ENCODE results near the gene OCLN. TPM values are rescaled to one million over a fixed set of nuclear protein-coding genes. Genes with fewer than 3 reads are reported as not detected.
"Not testable (repeated sequence)": the region's sequence is repeated elsewhere in the genome, so short reads cannot be mapped to it uniquely, and the experiment has no call there.

Gene OCLN
- total RNA-seq, 1 donor from 2014 or later: 76.9 TPM

GRCh38 chr5:69530561-69531405 is 38.2 kb downstream of the OCLN start:
- DNase-seq (ENCODE audit: low read depth): no peak
- peak; percentile 7 for FAIRE-seq

DNA sequence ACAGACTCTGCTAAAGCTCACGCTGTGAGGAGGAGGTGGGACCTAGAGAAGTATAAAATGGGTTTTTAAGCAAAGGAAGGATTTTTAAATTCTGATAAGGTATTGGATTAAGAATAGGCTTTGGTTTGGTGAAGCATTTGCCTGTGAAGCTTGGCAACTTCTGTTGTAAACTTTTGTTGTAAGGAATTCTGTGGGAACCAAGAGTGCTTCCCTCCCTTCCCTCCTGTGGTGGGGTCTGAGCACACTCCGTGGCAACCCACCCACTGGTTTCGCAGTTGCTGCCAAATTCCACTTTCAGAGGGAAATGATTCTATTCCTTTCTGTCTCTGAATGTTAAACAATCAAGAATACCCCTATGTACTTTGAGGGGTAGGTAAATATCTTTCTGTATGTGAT is 38.8 kb downstream of the OCLN start:
- FAIRE-seq: no peak

More at GRCh38 chr5:69530561-69531405, 38.2 kb downstream of the OCLN start:
- H3K27me3 ChIP-seq (ENCODE audit: control insufficient read depth, insufficient read depth, low read length): no peaks in the 10 kb centered on the region
- no peaks in the 10 kb centered on the region for H3K36me3 ChIP-seq (ENCODE audit: control insufficient read depth, insufficient read depth, low read length)
- no peak for TF ChIP-seq CTCF (IDR thresholded peaks at IDR 0.05; ENCODE audit: insufficient read depth, low read length, severe bottlenecking)
- no peak overlapping the region for H3K4me3 ChIP-seq (ENCODE audit: low read depth, low read length)

GRCh38 chr5:69537911-69538310 is 45.3 kb downstream of the OCLN start:
- H3K4me3 ChIP-seq (ENCODE audit: low read depth, low read length); FAIRE-seq; H3K27me3 ChIP-seq (ENCODE audit: control insufficient read depth, insufficient read depth, low read length); H3K36me3 ChIP-seq (ENCODE audit: control insufficient read depth, insufficient read depth, low read length); DNase-seq (ENCODE audit: low read depth): not testable (repeated sequence)

More for the DNA sequence above, 38.8 kb downstream of the OCLN start:
- H3K36me3 ChIP-seq (ENCODE audit: control insufficient read depth, insufficient read depth, low read length): no peaks in the 10 kb centered on the region
- no peak overlapping the region for H3K4me3 ChIP-seq (ENCODE audit: low read depth, low read length)
- no peak for TF ChIP-seq CTCF (IDR thresholded peaks at IDR 0.05; ENCODE audit: insufficient read depth, low read length, severe bottlenecking)
- no peaks in the 10 kb centered on the region for H3K27me3 ChIP-seq (ENCODE audit: control insufficient read depth, insufficient read depth, low read length)
- DNase-seq (ENCODE audit: low read depth): no peak

DNA sequence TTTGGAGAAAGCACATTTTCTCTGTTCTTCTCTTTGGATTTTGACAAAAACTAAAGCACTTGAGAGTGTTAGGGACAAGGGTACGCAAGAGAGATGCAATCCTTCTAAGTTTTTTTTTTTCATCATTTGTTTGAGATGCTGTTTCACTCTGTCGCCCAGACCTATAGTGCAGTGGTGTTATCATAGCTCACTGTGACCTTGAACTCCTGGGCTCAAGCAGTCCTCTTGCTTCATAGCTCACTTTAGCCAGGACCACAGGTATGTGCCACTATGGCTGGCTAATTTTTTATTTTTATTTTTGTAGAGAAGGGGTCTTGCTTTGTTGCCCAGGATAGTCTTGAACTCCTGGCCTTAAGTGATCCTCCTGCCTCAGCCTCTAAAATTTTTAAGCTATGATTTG is 46.1 kb downstream of the OCLN start:
- H3K27me3 ChIP-seq (ENCODE audit: control insufficient read depth, insufficient read depth, low read length); H3K36me3 ChIP-seq (ENCODE audit: control insufficient read depth, insufficient read depth, low read length); DNase-seq (ENCODE audit: low read depth); FAIRE-seq; H3K4me3 ChIP-seq (ENCODE audit: low read depth, low read length): not testable (repeated sequence)

DNA sequence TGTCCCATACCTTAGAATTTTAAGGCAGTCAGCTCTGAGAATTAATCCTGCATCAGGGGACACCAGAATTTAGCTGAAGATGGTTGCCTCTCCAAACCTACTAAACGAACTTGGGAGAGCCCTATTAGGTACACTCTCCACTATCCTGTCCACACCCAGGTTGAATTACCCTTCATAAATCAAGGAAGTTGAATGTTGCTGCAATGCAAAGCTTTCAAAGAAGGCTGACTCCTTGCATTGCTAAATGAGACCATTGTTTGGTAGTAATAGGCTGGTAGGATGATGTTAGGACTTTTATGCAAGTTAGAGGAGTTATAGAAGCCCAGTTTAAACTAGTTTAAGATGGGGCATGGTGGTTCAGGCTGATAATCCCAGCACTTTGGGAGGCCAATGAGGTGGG is 48.8 kb downstream of the OCLN start:
- H3K4me3 ChIP-seq (ENCODE audit: low read depth, low read length); H3K36me3 ChIP-seq (ENCODE audit: control insufficient read depth, insufficient read depth, low read length); DNase-seq (ENCODE audit: low read depth); H3K27me3 ChIP-seq (ENCODE audit: control insufficient read depth, insufficient read depth, low read length): not testable (repeated sequence)
- peak; percentile 94 for FAIRE-seq

GRCh38 chr5:69542838-69543618 is 50.4 kb downstream of the OCLN start:
- FAIRE-seq: not testable (repeated sequence)

DNA sequence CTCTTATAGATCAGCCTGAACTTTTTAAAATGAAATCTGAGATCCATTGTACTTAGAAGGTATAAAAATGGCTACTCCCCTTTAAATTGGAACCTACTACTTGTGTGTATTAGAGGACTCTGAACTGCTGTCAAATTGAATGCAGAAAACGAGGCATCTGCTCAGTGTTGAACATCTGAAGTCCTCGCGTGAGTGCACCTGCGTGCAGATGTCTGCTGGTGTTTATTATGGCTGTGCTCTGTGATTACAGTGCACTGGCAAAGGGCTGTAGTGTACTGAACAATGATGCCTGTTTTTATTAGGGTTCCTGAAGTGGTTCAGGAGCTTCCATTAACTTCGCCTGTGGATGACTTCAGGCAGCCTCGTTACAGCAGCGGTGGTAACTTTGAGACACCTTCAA is 52.0 kb downstream of the OCLN start:
- FAIRE-seq; H3K27me3 ChIP-seq (ENCODE audit: control insufficient read depth, insufficient read depth, low read length); H3K4me3 ChIP-seq (ENCODE audit: low read depth, low read length); H3K36me3 ChIP-seq (ENCODE audit: control insufficient read depth, insufficient read depth, low read length); DNase-seq (ENCODE audit: low read depth): not testable (repeated sequence)

More at GRCh38 chr5:69542838-69543618, 50.4 kb downstream of the OCLN start:
- not testable (repeated sequence) for H3K27me3 ChIP-seq (ENCODE audit: control insufficient read depth, insufficient read depth, low read length); H3K4me3 ChIP-seq (ENCODE audit: low read depth, low read length); DNase-seq (ENCODE audit: low read depth); H3K36me3 ChIP-seq (ENCODE audit: control insufficient read depth, insufficient read depth, low read length)

DNA sequence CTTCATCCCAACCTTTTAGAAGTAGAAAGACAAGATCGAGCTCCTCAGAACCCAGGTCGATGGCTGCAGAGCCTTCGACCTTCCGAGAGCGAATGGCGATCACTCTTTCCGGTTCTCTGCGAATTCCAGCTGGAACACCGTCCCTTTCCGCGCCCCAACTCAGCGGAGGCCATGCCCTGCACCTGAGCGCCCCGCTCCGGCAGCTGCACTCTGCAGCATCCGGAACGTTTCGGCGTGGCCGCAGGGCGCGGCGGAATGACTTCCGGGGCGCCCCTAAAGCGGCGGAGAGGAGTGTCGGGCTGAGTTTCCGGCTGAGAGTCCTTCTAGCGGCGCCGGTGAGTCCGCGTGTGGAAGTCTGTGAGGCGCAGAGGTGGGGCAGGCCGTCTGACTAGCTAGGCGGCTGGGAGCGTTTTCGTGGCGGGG is 67.3 kb downstream of the OCLN start, which contains the start of gene GTF2H2C:
GTF2H2C (plus strand) TSS at position 284 of the 423 bp plus-strand sequence. CDS start 4,942 bp downstream, outside the sequence.
- FAIRE-seq; H3K27me3 ChIP-seq (ENCODE audit: control insufficient read depth, insufficient read depth, low read length); H3K36me3 ChIP-seq (ENCODE audit: control insufficient read depth, insufficient read depth, low read length): not testable (repeated sequence)
- peak; percentile 72 for DNase-seq (ENCODE audit: low read depth)
- H3K4me3 ChIP-seq (ENCODE audit: low read depth, low read length): peak within 1 kb of the TSS; percentile 39
- peak; percentile 58 for TF ChIP-seq CTCF (IDR thresholded peaks at IDR 0.05; ENCODE audit: insufficient read depth, low read length, severe bottlenecking)

- H3K36me3 ChIP-seq (ENCODE audit: control insufficient read depth, insufficient read depth, low read length); FAIRE-seq; DNase-seq (ENCODE audit: low read depth); H3K27me3 ChIP-seq (ENCODE audit: control insufficient read depth, insufficient read depth, low read length): not testable (repeated sequence)
- H3K4me3 ChIP-seq (ENCODE audit: low read depth, low read length): peak overlapping the region; percentile 25
These were observed 68.2 kb downstream of the OCLN start for GRCh38 chr5:69560587-69561431.

DNA sequence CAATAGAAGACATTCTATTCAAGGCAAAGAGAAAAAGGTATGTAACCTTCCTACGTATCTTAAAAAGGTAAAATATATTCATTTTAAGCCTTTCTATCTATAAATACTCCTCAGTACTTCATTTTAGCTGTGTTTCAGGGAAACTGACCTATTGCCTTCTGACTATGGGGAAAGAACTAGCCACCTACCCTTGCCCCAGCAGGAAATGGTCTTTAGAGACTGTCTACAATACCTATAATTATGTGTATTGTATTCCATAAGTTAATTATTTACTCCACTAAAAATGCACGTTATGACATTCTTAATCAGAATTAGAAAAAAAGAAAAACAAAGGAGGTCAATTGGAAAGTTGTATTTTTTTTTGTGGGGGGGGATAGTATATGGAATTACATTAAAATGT is 73.6 kb downstream of the OCLN start:
- not testable (repeated sequence) for H3K27me3 ChIP-seq (ENCODE audit: control insufficient read depth, insufficient read depth, low read length); H3K36me3 ChIP-seq (ENCODE audit: control insufficient read depth, insufficient read depth, low read length); DNase-seq (ENCODE audit: low read depth); H3K4me3 ChIP-seq (ENCODE audit: low read depth, low read length); FAIRE-seq

Measured in bronchial epithelial cell (primary cell).